Epithelial cell of proximal tubule (primary cell): Measurements from ENCODE around the gene PTPRK. TPM values are rescaled to one million over a fixed set of nuclear protein-coding genes. Genes with fewer than 3 reads are reported as not detected.

ENCODE experiments used
- DNase-seq: peaks from one replicate; pipeline ENCODE4 v3.0.0-alpha.2; 2011; ENCODE audit warnings: low read depth
- H3K4me3 ChIP-seq: 2 replicates; pipeline ENCODE4 v1.5.1; 2011; ENCODE audit warnings: low read depth, mild to moderate bottlenecking, low read length
- total RNA-seq: library from RNA; depleted of rRNA; stranded (reverse); fragments of >200 nt; gene quantifications from 2 replicates; pipeline ENCODE4 v1.2.3, GENCODE V29; 2015
- TF ChIP-seq, protein P1 (sequence below): conservative IDR thresholded peaks from 2 replicates; pipeline ENCODE4 v1.5.1; 2012; ENCODE audit warnings: low read depth, mild to moderate bottlenecking, low read length

The PTPRK gene
- total RNA-seq, 1 donor from 2014 or later = 42.5 TPM

DNA sequence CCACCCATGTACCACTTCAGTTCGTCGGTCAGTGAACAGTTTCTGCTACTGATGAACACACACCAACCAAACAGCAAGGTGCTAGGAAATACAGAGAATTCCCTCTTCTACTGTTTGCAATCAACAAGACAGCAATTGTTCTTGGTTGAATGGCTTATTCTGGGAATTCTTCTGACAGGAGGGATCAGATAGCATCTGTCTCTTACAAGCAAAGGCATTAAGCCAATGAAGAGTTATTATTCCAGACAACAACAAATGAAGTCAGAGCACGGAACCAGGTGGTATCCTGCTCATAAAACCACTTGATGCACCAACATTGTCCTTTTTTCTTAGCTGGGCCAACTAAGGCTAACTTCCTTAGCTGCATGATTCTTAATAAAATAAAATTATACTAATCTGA, 37.8 kb downstream of the PTPRK start:
- no peak for DNase-seq
- TF ChIP-seq, protein P1, sequence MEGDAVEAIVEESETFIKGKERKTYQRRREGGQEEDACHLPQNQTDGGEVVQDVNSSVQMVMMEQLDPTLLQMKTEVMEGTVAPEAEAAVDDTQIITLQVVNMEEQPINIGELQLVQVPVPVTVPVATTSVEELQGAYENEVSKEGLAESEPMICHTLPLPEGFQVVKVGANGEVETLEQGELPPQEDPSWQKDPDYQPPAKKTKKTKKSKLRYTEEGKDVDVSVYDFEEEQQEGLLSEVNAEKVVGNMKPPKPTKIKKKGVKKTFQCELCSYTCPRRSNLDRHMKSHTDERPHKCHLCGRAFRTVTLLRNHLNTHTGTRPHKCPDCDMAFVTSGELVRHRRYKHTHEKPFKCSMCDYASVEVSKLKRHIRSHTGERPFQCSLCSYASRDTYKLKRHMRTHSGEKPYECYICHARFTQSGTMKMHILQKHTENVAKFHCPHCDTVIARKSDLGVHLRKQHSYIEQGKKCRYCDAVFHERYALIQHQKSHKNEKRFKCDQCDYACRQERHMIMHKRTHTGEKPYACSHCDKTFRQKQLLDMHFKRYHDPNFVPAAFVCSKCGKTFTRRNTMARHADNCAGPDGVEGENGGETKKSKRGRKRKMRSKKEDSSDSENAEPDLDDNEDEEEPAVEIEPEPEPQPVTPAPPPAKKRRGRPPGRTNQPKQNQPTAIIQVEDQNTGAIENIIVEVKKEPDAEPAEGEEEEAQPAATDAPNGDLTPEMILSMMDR = no peak
- H3K4me3 ChIP-seq = no peak overlapping the region

DNA sequence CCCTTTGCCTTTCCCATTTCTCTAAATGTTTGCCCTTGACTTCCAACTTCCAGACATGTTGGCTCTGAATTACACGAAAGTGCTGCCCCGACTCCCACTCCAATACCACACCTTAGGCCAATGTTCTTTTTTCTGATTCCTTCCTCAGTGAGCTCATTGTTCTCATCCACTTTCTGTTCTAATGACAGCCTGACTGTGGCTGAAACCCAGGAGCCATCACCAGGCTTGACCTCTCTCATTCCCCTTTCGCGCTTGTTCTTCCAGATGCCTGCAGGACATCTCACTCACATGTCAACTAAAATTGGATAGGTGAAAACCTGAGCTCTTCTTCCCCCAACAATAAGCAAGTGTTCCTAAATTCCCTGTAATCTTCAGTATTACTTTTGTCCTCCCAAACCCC, 40.4 kb downstream of the PTPRK start:
- TF ChIP-seq, protein P1 = no peak
- H3K4me3 ChIP-seq = no peak overlapping the region
- no peak for DNase-seq

DNA sequence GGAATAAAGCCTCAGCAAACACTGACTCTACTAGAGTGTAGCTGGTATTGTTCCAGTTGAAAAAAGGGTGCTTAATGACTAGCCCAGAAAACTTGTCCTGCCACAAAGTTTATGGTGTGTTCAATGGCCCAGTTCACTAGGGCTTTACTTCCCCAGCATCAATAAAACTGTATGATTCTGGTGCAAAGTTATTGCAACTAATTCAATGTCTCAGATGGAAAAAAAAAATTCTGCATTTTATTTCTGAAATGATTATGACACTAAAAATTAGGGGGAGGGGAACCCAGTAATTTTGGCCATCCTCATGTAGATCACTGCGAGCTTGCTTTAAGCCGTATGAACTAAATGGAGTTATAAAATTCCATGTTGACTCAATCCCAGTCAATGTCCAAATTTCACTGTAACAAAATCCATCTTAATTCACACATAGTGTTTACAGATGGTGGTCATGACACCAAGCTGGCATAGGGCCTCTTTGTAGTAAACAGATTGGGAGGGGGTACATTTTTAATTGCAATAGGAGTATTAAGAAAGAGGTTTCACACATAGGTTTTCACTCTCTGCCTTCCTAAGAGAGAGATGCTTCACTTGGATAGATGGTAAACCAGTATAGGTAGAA, 41.2 kb downstream of the PTPRK start:
- TF ChIP-seq, protein P1 = no peak
- no peak overlapping the region for H3K4me3 ChIP-seq
- no peak for DNase-seq

DNA sequence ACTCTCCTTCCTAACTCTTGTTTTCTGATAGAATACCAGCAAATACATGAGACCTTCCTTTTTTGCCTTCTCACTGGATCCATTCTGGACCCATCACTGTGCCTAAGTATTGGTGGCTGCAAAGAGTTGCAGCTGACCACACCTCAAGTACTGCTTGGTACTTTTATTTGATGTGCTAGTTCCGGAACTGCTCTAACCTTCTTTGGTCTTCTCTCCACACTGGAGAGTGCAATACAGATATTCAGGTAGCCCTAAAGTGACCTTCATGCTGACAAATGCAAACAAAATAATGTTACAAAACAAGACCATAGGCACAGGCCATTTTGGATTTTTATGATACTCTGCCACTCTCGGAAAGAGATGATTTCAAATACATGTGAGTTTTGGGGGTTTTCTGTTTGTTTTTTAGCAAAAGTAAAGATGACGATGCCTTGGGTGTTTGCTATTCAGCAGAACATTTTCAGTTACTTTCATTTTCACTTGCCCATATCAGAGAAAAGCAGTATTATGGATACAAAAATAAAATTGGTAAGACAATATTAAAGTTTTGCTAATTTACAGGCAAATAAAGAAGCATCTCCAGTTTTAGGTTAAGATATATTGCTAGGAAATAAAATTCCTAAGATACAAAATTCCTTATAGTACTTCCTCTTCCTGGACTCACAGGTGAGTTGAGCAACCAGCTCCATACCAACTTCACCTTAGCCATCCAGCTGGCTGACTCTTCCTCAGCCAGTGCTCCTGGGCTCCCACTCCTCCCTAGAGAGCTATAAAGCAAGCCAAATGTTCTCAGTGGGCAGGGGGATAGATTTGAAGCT, 42.0 kb downstream of the PTPRK start:
- DNase-seq = no peak
- TF ChIP-seq, protein P1 = no peak
- no peak overlapping the region for H3K4me3 ChIP-seq

DNA sequence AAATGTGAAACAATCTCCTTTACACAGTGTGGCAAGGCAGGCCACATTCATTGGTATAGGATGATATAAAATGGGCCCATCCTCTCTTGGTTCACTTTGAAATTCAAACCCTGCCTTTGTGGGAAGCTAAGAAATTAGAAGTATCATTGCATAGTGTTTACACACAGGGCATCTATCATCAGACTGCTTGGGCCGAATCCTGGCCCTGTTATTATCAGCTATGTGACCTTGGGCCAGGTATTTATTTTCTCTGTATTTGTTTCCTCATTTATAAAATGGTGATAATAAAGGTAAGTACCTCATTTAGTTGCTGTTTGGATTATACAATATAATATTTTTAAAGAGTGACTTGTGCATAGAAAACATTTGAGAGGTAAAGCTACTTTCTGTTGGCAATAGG, 45.5 kb downstream of the PTPRK start:
- TF ChIP-seq, protein P1 = no peak
- H3K4me3 ChIP-seq = no peak overlapping the region
- DNase-seq = no peak

DNA sequence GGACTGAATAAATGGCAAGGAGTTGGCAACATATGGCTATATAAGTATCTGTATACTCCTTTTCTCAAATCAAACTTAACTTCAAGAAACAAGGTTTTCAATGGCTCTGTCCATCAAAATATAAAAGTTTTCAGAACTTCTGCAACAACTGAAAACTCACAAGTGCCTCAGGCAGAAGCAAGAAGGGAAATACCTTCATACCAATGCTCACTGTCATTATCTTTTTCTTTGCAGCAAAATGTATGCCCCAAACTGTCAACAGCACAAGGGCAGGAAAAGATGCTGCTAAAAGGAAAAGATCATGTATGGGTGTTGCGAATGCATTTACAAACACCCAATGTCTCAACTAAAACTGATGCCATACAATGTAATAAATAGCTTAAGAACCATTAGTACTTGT, 45.9 kb downstream of the PTPRK start:
- DNase-seq = no peak
- H3K4me3 ChIP-seq = no peak overlapping the region
- TF ChIP-seq, protein P1 = no peak

DNA sequence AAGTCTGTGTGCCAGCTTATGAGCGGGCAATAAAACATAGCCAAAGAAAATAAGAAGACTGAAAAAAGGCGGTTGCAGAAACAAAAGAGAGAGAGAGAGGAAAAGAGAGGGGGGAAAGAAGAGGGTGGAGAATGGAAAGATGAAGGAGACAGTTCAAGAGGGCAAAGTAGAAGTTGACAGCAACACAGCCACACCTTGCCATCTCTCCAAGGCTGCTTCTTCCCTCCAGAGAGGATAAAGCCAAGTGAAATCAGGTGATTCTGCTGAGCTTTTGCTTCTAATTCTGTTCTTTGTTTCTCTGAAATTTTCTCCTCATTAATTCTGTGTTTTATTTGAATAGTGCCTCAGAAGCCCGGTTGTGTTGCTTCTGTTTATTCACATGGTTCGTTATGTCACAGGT, 48.5 kb downstream of the PTPRK start:
- TF ChIP-seq, protein P1 = no peak
- no peak for DNase-seq
- H3K4me3 ChIP-seq = no peak overlapping the region
